ENCODE data around the gene ARFGEF2.

DNA sequence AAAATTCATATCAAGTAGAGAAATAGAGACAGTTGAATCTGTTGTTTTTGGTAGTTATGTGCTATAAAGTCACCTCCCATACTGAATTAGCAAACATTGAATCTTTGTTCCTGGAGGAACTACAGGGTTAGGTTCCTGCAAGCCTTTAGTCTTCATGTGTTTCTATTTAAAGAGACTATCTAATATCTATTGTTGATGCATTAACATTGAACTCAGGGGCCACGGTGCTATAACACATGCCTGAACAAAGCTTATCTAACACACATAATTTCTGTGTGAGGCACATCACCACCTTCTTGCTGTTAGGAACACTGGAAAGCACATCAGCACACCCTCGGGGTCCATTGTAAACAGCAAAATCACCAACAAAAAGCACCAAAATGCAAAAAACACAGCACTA lies 21.2 kb downstream of the ARFGEF2 start:
- TF ChIP-seq, protein P1, sequence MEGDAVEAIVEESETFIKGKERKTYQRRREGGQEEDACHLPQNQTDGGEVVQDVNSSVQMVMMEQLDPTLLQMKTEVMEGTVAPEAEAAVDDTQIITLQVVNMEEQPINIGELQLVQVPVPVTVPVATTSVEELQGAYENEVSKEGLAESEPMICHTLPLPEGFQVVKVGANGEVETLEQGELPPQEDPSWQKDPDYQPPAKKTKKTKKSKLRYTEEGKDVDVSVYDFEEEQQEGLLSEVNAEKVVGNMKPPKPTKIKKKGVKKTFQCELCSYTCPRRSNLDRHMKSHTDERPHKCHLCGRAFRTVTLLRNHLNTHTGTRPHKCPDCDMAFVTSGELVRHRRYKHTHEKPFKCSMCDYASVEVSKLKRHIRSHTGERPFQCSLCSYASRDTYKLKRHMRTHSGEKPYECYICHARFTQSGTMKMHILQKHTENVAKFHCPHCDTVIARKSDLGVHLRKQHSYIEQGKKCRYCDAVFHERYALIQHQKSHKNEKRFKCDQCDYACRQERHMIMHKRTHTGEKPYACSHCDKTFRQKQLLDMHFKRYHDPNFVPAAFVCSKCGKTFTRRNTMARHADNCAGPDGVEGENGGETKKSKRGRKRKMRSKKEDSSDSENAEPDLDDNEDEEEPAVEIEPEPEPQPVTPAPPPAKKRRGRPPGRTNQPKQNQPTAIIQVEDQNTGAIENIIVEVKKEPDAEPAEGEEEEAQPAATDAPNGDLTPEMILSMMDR (IDR thresholded peaks at IDR 0.05; ENCODE audit: extremely low read depth in 1 of 2, insufficient read depth in 1 of 2, low read depth in 1 of 2, low read length in 2 of 2): no peak
- TF ChIP-seq JUN (IDR thresholded peaks at IDR 0.05; ENCODE audit: borderline replicate concordance, insufficient read depth, insufficient read length, low read depth) (no peak), POLR2A (IDR thresholded peaks at IDR 0.05; ENCODE audit: low read depth, low read length) (no peak)
